NCI-H526 (cell line): Measurements from ENCODE around the gene CUL7.

Experiments
- DNase-seq, 2 experiments: peaks; one replicate each; lab custom pipeline; 2025; lab: John Stamatoyannopoulos, UW

Gene CUL7

GRCh38 chr6:43077333-43077809 is 23.7 kb upstream of the CUL7 start:
- no peak for DNase-seq

GRCh38 chr6:43076464-43077332 is 23.0 kb upstream of the CUL7 start:
- peak; percentile 34 to 76 for DNase-seq

- peak; percentile 47 to 94 for DNase-seq
Observed at GRCh38 chr6:43075670-43076463, 22.2 kb upstream of the CUL7 start, which contains the start of gene PTK7. Gene PTK7 (plus strand): TSS chr6:43076314. CDS start chr6:43076489, 175 bp downstream.

- DNase-seq, result no peak
Observed at GRCh38 chr6:43074847-43075669, 21.4 kb upstream of the CUL7 start.

- DNase-seq, result peak in 1 of 2 experiments; percentile 69
Observed at GRCh38 chr6:43070028-43070632, 16.5 kb upstream of the CUL7 start.

- no peak for DNase-seq
Observed at GRCh38 chr6:43062818-43063217, 9.2 kb upstream of the CUL7 start.

GRCh38 chr6:43061861-43062260 is 8.2 kb upstream of the CUL7 start:
- no peak for DNase-seq

GRCh38 chr6:43060755-43061633 is 7.3 kb upstream of the CUL7 start:
- no peak for DNase-seq

GRCh38 chr6:43060034-43060754 is 6.5 kb upstream of the CUL7 start:
- peak in 1 of 2 experiments; percentile 19 for DNase-seq

GRCh38 chr6:43059168-43060033 is 5.8 kb upstream of the CUL7 start, which contains the start of the genes KLC4 and MRPL2:
Gene KLC4 (plus strand): TSS chr6:43059631. CDS start chr6:43061336, 1,705 bp downstream.
Gene MRPL2 (minus strand): TSS chr6:43059434. CDS start chr6:43059381, 53 bp downstream.
- DNase-seq, result peak; percentile 97 to 99

- no peak for DNase-seq
Observed at GRCh38 chr6:43058531-43058930, 4.9 kb upstream of the CUL7 start.

- no peak for DNase-seq
Observed at GRCh38 chr6:43055966-43056365, 2.3 kb upstream of the CUL7 start.

- DNase-seq, result no peak
Observed at GRCh38 chr6:43054206-43054943, 724 bp upstream of the CUL7 start.

GRCh38 chr6:43052842-43053544 is 658 bp downstream of the CUL7 start:
- peak in 1 of 2 experiments; percentile 51 for DNase-seq

GRCh38 chr6:43052225-43052841 is 1.3 kb downstream of the CUL7 start:
- DNase-seq, result no peak

GRCh38 chr6:43050981-43051380 is 2.7 kb downstream of the CUL7 start:
- no peak for DNase-seq

- DNase-seq, result no peak
Observed at GRCh38 chr6:43047998-43048397, 5.7 kb downstream of the CUL7 start.
